ENCODE results near the gene CYP4A11.

DNA sequence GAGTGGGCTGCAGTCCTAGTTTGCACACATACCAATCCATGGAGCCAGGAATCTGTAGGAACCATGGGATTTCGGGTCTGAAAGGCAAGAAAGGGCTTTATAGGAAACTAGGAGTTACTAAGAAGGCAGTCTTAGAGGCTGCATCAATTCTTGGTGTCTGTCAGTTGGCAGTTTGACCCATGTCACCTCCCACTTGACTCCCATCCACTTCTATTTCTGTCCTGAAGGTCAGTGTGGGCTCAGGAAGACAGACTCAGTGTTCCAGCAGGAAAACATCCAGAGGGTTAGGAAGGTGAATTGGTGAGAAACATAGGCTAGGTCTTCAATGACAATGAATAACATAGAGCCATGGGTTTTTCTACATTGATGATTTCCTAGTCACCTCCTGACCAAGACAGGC, 4.0 kb downstream of the CYP4A11 start:
- TF ChIP-seq, protein P1, sequence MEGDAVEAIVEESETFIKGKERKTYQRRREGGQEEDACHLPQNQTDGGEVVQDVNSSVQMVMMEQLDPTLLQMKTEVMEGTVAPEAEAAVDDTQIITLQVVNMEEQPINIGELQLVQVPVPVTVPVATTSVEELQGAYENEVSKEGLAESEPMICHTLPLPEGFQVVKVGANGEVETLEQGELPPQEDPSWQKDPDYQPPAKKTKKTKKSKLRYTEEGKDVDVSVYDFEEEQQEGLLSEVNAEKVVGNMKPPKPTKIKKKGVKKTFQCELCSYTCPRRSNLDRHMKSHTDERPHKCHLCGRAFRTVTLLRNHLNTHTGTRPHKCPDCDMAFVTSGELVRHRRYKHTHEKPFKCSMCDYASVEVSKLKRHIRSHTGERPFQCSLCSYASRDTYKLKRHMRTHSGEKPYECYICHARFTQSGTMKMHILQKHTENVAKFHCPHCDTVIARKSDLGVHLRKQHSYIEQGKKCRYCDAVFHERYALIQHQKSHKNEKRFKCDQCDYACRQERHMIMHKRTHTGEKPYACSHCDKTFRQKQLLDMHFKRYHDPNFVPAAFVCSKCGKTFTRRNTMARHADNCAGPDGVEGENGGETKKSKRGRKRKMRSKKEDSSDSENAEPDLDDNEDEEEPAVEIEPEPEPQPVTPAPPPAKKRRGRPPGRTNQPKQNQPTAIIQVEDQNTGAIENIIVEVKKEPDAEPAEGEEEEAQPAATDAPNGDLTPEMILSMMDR (IDR thresholded peaks at IDR 0.05) = no peak
- no peak for TF ChIP-seq POLR2A (IDR thresholded peaks at IDR 0.05)

Measured in adrenal gland (tissue), 5 donors.